ENCODE results near the gene COL6A1. TPM values are rescaled to one million over a fixed set of nuclear protein-coding genes. Genes with fewer than 3 reads are reported as not detected.
A peak's percentile ranks its signal among the peaks of the same experiment; 100 is the strongest.

Gene COL6A1
- total and polyA plus RNA-seq, 2 of the 4 experiments (the other 2 are of a cell fraction): 173 to 1,578 TPM

DNA sequence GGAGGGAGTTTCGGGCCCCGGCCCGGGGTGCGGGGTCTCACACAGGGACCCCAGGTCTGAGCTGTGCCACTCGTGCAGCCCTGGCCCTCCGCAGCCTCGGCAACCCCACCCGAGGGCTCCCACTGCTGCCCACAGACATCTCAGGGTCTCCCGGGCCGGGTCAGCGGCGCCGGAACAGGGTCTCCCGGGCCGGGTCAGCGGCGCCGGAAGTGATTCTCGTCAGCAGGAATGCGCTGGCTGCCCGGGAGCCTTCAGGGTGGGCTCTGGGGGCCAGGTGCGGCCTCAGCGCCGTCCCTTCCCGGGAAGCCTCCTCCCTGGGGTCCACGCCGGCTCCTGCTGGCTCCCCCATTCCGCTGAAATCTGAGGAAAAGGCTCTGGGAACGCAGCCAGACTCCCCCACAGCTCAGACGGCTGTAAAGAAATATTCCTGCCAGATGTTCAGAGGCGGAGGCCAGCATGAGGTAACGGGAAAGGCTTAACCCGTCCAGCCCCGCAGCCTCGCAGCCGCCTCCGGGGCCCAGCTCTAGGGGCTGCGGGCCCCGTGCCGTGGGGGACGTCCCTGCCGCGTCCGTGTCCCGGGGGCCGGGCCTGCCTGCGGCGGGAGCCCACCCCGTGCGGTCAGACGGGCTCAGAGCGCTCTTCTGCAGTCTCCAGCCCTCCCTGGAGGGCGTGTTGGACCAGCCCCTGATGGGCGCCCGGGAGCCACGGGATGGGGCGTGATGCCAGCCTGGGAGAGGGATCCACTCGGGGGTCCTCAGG, 8.7 kb upstream of the COL6A1 start:
- in situ Hi-C loops (cut with MboI; ENCODE audit: low sequenced_read_pairs): loop anchor here (5.0 kb wide), 1 partner anchor 119 kb away; no protein-coding TSS in a partner anchor
- no peak for TF ChIP-seq SMC3 (IDR thresholded peaks at IDR 0.05; ENCODE audit: low read depth, low read length)
- no peak for TF ChIP-seq MXI1 (IDR thresholded peaks at IDR 0.05; ENCODE audit: borderline replicate concordance, low read depth, low read length)
- TF ChIP-seq CEBPB (IDR thresholded peaks at IDR 0.05; ENCODE audit: low read depth, low read length): no peak
- no peak for TF ChIP-seq CHD1 (IDR thresholded peaks at IDR 0.05; ENCODE audit: low read depth, low read length)
- no peak for TF ChIP-seq CTCF (conservative IDR thresholded peaks at IDR 0.05; ENCODE audit: low read depth, low read length)
- TF ChIP-seq, protein P1, sequence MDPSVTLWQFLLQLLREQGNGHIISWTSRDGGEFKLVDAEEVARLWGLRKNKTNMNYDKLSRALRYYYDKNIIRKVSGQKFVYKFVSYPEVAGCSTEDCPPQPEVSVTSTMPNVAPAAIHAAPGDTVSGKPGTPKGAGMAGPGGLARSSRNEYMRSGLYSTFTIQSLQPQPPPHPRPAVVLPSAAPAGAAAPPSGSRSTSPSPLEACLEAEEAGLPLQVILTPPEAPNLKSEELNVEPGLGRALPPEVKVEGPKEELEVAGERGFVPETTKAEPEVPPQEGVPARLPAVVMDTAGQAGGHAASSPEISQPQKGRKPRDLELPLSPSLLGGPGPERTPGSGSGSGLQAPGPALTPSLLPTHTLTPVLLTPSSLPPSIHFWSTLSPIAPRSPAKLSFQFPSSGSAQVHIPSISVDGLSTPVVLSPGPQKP (IDR thresholded peaks at IDR 0.05; ENCODE audit: borderline replicate concordance, low read depth, low read length): no peak
- no peak for TF ChIP-seq RAD21 (IDR thresholded peaks at IDR 0.05; ENCODE audit: low read length)
- no peak for TF ChIP-seq MAFK (IDR thresholded peaks at IDR 0.05; ENCODE audit: low read depth, low read length)
- 0 out of 2 replicates have a peak, but pooled peaks have one; percentile 26 for TF ChIP-seq POLR2A (IDR thresholded peaks at IDR 0.05; ENCODE audit: low read depth, low read length)
- no peak for TF ChIP-seq USF2 (IDR thresholded peaks at IDR 0.05; ENCODE audit: low read depth, low read length)
- TF ChIP-seq FOS (IDR thresholded peaks at IDR 0.05; ENCODE audit: low read depth, low read length): no peak
- no peak for TF ChIP-seq NFE2L2 (IDR thresholded peaks at IDR 0.05; ENCODE audit: low read depth, low read length)
- TF ChIP-seq MAZ (IDR thresholded peaks at IDR 0.05; ENCODE audit: borderline replicate concordance, low read depth, low read length): 0 out of 2 replicates have a peak, but pooled peaks have one; percentile 16

More for the DNA sequence above, 8.7 kb upstream of the COL6A1 start:
- Histone ChIP-seq H3K4ac (ENCODE audit: low read depth, low read length) (peak overlapping the region; percentile 100), H2BK15ac (ENCODE audit: low read depth, low read length) (peak overlapping the region; percentile 53; the same call in 2 of the 3 replicates), H2AK5ac (ENCODE audit: low read depth, low read length) (peak overlapping the region; percentile 99), H2AK9ac (replicated peaks; ENCODE audit: low read depth, low read length, poor library complexity) (peak overlapping the region; percentile 100), H3K27me3 (ENCODE audit: control insufficient read depth, insufficient read depth, low read length) (no peaks in the 10 kb centered on the region), H3K36me3 (ENCODE audit: control insufficient read depth, insufficient read depth, low read length) (no peaks in the 10 kb centered on the region), H3K14ac (replicated peaks; ENCODE audit: low read depth, low read length) (peak overlapping the region; percentile 94), H3K27ac (ENCODE audit: insufficient read depth, low read length) (peak overlapping the region; percentile 91), H4K5ac (ENCODE audit: low read depth, low read length) (peak overlapping the region; percentile 56), H2BK5ac (ENCODE audit: low read depth, low read length, poor library complexity, severe bottlenecking) (peak overlapping the region; percentile 83), H3K4me3 (ENCODE audit: insufficient read depth, low read depth, low read length) (no peak overlapping the region), H4K8ac (ENCODE audit: low read depth in 2 of 2, low read length in 2 of 2) (peak overlapping the region; percentile 67 to 93), H3K9ac (ENCODE audit: low read depth, low read length) (peak overlapping the region; percentile 52), H3K23ac (ENCODE audit: low read depth, low read length) (peak overlapping the region; percentile 98; the same call in 1 of the 2 replicates), H3K79me1 (ENCODE audit: low read depth in 1 of 2, low read length in 2 of 2) (peaks cover 0 to 22% of the 10 kb centered on the region in 2 experiments; a peak in 1 of 4 replicates), H3K4me2 (ENCODE audit: low read depth, low read length) (peak overlapping the region; percentile 34), H2BK120ac (ENCODE audit: low read depth, low read length) (peak overlapping the region; percentile 98), H3K56ac (ENCODE audit: extremely low read depth, insufficient read depth, low read length) (peak overlapping the region; percentile 71; the same call in 1 of the 2 replicates), H4K20me1 (ENCODE audit: insufficient read depth, low read length) (no peaks in the 10 kb centered on the region), H2AFZ (replicated peaks; ENCODE audit: low read length, poor library complexity) (peak overlapping the region; percentile 89), H2BK20ac (ENCODE audit: low read depth, low read length) (peak overlapping the region; percentile 88), H3K9me3 (ENCODE audit: control insufficient read depth, insufficient read depth, low read length) (no peaks in the 10 kb centered on the region), H3K9me1 (ENCODE audit: insufficient read depth, low read length) (no peaks in the 10 kb centered on the region), H3K18ac (ENCODE audit: low read depth, low read length) (peak overlapping the region; percentile 84; the same call in 1 of the 2 replicates), H3K4me1 (ENCODE audit: control insufficient read depth, insufficient read depth, low read length) (peaks cover 46% of the 10 kb centered on the region), H4K91ac (ENCODE audit: insufficient read depth, low read depth, low read length) (peak overlapping the region; percentile 93)
- dilution Hi-C loops (cut with HindIII; ENCODE audit: low sequenced_read_pairs, unreplicated experiment) (no loop called here), intact Hi-C loops (cut with micrococcal nuclease) (loop anchor here (2.0 to 10.0 kb wide), 4 partner anchors 126 to 352 kb away; partner anchors contain the start of genes C21orf58, COL6A2, MCM3AP and PCNT)
- no TSS peak for BruUV-seq (replicated peaks)
- WGBS, 2 experiments (ENCODE audit: extremely low coverage in 2 of 2, insufficient read length in 1 of 2): 2% methylated on average over 17 of the region's 58 CpGs; no CpG with 5 or more reads in 1 of the 2 experiments
- peak; percentile 31 for ATAC-seq (ENCODE audit: low read depth)
- ChIA-PET POLR2A (ENCODE audit: unreplicated experiment) (interaction anchor here (0.6 to 1.7 kb wide), 6 partner anchors 76 to 129 kb away, joined by 3 to 12 read pairs (median 6); no protein-coding TSS in a partner anchor), CTCF (interaction anchor here (0.7 to 1.5 kb wide), 6 partner anchors 15 to 170 kb away, joined by 3 to 9 read pairs (median 3); no protein-coding TSS in a partner anchor)
- peak; percentile 92 for DNase-seq

Measured in IMR-90 (cell line).